Left lobe of liver (tissue), 2 donors: Measurements from ENCODE around the gene RBX1. TPM values are rescaled to one million over a fixed set of nuclear protein-coding genes. Genes with fewer than 3 reads are reported as not detected.
"Not testable (repeated sequence)": the region's sequence is repeated elsewhere in the genome, so short reads cannot be mapped to it uniquely, and the experiment has no call there.

ENCODE experiments used
- ATAC-seq: fragments of 200-7000 bp; cut with Tn5 transposase; one replicate; pipeline ENCODE4 v1.9.1; 2020; ENCODE audit warnings: mild to moderate bottlenecking, moderate library complexity
- DNase-seq: peaks from one replicate; pipeline ENCODE4 v3.0.0-alpha.2; 2020; ENCODE audit warnings: low spot score
- total RNA-seq: library from RNA; stranded (reverse); gene quantifications from one replicate; pipeline ENCODE4 v1.2.1, GENCODE V29; 2021
- donor health status: DM: no; HTN: no; CAD: no; lungs with moderate emphysema.
- donor health status: DM: no; HTN: yes; CAD: no.

The RBX1 gene
- 15.1 TPM for total RNA-seq

DNA sequence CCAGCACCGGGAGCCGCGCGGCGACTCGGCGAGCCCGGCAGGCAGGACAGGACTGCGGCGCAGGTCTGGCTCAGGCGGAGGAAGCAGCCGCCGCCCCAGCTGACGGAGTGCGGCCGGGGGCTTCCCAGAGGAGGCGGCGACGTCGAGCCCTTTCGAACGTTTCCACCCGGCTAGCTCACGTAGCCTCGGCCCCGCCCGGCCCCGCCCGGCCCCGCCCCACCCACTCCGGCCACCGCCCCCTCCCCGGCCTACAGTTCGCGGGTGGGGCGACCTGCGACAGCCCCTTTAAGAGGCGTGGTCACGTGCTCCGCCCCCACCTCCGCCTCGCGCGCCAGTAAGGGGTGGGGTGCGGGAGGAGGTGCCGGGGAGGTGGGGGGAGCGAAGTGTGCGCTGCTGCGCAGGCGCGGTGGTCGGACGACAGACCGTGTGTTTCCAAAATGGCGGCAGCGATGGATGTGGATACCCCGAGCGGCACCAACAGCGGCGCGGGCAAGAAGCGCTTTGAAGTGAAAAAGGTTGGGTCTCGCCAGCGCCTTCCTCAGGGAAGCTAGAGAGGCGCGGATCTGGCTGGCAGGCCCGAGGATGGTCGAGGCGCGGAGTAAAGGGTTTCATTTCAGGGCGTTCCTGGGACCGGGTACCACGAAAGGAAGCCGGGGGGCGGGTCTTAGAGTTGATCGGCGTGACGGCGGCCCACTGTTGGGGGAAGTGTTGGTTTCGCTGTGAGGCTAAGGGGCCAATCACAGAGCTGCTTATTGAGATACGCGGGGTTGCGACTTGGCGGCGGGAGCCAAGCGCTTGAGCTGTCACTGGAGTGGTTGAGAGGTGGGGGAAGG, at the start of gene RBX1:
TSS of gene RBX1 (plus strand) at position 417 of the 833 bp plus-strand sequence. CDS start at position 438, 21 bp downstream.
- DNase-seq = peak; percentile 98

DNA sequence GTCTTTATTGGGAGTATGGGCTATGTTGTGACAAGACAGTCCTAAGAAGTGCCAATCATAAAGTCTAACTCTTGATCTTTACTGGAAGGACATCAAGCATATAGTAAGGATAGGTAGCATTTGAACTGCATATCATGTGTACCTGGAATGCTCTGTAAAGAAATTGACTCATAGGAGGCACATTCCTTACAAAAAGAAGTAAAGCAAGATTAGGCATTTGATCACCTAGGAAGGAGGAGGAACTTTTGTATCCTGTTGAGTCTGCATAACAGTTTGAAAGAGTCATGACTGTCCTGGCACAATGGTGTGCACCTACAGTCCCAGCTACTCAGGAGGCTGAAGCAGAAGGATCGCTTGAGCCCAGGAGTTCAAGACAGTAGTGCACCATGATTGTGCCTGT, 47.1 kb upstream of the RBX1 start:
- no peak for DNase-seq

More for the DNA sequence above, at the start of gene RBX1:
- peak; percentile 93 for ATAC-seq

GRCh38 chr22:40908895-40909294, 42.3 kb upstream of the RBX1 start:
- DNase-seq (no peak), ATAC-seq (no peak)

More for the DNA sequence above, 47.1 kb upstream of the RBX1 start:
- ATAC-seq = no peak

DNA sequence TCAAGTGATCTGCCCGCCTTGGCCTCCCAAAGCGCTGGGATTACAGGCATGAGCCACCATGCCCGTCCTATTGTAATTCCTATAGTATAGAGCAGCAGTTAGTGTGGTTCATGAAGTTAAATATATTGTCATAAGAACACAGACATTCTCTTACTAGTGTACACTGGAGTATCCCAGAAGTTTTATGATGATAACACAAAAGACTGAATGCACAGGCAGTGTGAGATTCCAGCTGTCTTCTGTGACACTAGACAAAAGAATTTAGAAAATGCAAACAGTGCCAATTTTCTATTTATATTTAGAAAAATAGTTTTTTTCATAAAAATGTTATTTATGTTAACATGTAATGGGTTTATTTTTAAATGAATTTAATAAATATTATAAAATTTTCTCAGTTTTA, 39.4 kb upstream of the RBX1 start:
- no peak for ATAC-seq
- no peak for DNase-seq

- ATAC-seq = not testable (repeated sequence)
Observed at GRCh38 chr22:40912987-40913386, 38.2 kb upstream of the RBX1 start.

GRCh38 chr22:40919446-40919845, 31.7 kb upstream of the RBX1 start:
- peak; percentile 50 for ATAC-seq
- DNase-seq = no peak

More at GRCh38 chr22:40912987-40913386, 38.2 kb upstream of the RBX1 start:
- DNase-seq = not testable (repeated sequence)

- no peak for ATAC-seq
- DNase-seq = no peak
Observed at GRCh38 chr22:40920526-40920925, 30.7 kb upstream of the RBX1 start.

GRCh38 chr22:40922484-40923303, 28.5 kb upstream of the RBX1 start:
- DNase-seq (peak; percentile 22), ATAC-seq (peak; percentile 85)

DNA sequence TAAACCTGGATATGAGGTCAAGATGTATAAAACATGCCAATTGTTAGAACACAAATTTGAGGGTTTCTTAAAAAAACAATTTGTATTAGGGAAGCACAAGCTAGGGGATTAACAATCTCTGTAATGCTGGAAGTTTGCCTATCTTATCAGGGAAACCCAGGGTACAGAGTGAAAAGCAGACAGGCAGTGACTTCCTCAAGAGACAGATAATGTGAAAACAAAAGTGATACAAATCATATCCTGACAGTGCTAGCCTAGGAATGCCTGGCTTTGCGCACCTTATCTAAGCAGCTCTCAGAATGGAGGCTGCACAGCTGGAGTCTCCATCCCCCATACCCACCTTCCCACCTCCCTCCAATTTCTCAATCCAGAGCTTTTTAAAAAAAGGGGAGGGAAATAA, 22.5 kb upstream of the RBX1 start:
- DNase-seq = no peak
- ATAC-seq = peak; percentile 30

- ATAC-seq (no peak), DNase-seq (no peak)
Observed at GRCh38 chr22:40932396-40932795, 18.8 kb upstream of the RBX1 start.

GRCh38 chr22:40939202-40939601, 12.0 kb upstream of the RBX1 start:
- ATAC-seq (no peak), DNase-seq (no peak)

DNA sequence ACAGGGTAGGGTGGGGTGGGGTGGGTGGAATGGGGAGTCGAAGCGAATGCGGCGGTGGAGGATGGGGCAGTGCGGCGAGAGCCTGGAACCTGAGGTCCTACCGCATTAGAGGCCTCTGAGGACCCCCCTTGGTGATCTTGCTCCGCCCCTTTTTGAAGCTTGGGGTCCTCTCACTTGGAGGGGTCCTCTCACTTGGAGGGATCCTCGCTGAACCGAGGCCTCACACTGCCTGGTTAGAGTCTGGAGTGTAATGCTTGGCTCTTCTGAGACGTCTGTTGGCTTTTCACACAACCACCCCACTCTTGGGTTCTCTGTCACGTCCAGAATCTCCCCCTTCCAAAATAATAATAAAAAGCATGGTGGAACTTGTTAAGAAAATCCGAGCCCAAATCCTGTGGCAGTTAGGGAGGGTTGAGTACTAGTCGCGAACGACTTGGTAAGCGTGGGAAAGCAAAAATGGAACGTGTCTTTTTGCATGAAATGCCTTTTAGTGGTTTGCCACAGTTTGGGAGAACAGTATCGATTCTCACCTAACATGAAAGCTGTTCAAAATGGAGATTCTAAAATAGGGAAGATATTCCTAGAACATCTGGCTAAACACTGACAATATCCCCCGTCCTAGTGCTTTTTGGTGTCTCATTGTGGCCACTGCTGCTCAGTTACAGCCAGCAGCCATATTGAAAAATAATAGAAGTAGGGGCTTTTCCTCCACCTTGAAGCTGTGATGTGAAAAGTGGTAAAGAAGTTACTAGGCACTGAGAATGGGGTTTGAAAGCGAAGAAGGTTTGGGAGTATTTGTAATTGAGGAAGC, 822 bp downstream of the RBX1 start:
- DNase-seq = no peak
- no peak for ATAC-seq

DNA sequence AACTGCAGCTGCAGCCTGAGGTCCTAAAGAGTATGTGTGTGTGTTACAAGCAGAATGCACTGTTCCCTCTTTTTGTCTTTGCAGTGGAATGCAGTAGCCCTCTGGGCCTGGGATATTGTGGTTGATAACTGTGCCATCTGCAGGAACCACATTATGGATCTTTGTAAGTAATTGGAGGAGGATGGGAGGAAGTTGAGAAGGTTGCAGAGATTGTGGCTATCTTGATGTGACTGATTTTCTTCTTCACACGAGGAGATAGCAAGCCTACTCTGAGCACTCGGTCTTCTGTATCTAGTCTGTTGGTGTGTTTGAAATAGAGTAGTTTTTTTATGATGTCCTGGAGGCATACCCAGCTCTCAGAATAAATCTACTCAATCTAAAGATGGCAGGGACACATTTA, 2.3 kb downstream of the RBX1 start:
- DNase-seq (no peak), ATAC-seq (no peak)

DNA sequence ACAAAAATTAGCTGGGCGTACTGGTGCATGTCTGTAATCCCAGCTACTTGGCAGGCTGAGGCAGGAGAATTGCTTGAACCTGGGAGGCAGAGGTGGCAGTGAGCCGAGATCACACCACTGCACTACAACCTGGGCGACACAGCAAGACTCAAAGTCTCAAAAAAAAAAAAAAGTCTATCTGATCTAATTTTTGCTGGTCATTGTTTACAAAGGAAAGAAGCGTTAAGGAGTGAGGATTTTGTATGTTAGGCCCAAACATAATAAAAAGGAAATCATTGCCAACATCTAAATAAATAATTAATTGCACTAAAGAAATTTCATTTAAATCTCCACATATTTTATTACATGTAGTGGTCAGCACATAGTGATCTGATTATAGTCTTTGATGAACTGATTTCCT, 2.9 kb downstream of the RBX1 start:
- DNase-seq = no peak
- ATAC-seq = no peak

DNA sequence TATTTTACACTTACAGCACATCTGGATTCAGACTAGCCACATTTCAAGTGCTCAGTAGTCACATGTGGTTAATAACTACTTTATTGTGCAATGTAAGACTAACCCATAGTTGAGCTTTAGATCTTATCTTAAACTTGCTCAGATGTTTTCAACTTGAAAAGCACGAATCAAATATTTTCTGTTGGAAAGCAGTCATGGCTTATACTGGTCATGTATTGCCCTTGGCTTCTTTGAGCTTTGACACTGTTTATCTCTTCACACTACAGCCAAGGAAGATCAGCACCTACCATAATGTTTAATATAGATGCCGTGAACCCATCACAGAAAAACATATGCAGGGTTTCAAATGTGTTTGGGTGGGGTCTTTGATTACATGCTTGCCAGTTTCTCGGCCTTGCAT, 4.4 kb downstream of the RBX1 start:
- DNase-seq = no peak
- ATAC-seq = no peak

- peak; percentile 14 for DNase-seq
- ATAC-seq = no peak
Observed at GRCh38 chr22:40957601-40958000, 6.4 kb downstream of the RBX1 start.

- ATAC-seq (no peak), DNase-seq (no peak)
Observed at GRCh38 chr22:40958299-40958698, 7.1 kb downstream of the RBX1 start.

DNA sequence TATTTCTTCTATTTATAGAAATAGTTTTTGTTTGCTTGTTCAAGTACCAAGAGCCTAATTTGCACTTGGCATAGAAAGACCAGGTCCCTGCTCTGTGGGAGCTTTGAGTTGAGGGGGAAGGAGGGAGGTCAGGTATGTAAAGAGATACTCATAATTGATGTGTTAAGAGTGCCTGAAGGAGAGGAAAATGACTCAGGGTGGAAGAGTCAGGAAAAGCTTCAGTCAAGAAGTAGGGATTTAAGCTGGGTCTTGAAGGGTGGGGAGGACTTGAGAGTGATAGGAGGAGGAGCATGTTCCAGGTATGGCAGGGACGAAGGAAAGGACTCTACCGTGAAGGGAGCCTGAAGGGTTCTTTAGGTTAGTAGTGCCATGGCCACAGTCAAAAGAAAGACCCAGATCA, 9.0 kb downstream of the RBX1 start:
- DNase-seq (no peak), ATAC-seq (no peak)

GRCh38 chr22:40965936-40966725, 15.0 kb downstream of the RBX1 start:
- no peak for ATAC-seq
- DNase-seq = no peak

DNA sequence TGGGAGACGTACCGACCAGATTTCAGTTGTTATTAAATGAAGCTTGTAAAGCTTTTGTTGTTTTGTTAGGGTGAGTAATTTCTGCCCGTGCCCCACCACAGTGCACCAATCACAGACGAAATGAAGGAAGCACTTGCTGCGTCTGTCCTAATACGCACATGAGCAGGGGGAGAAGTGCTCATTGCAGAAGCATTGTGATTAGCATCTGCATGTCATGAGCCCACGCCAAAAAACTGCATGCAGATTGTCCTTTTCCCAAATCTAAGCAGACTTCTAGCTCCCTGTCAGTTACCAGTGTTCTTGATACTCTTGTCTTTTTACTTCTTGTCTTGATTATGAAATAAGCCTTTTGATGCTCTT, 15.5 kb downstream of the RBX1 start:
- DNase-seq (no peak), ATAC-seq (no peak)
